ENCODE data around the gene SFMBT1.

DNA sequence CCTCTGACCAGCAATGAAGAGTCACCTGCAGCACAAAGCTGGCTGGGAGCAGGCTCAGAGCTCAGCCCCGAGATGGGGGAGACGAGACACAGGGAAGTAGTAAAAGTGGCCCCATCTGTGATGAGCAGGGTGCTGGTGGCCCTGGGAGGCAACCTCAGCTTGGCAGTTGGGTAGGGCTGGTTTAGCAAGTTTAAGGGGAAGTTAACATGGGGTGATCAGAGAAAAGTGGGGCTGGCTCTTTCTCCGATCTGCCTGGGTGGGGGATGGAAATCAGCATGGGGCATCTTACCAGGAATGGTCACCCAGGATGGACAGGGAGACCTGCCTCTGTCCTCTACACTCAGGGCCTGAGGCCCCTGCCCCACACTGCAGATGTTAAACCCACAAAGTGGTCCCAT, 29.9 kb upstream of the SFMBT1 start:
- TF ChIP-seq CTCF (IDR thresholded peaks at IDR 0.05; ENCODE audit: low read depth, low read length, poor library complexity, severe bottlenecking) (no peak), EZH2phosphoT487 (IDR thresholded peaks at IDR 0.05; ENCODE audit: borderline replicate concordance, low read length) (no peak)
